MCF 10A (cell line): ENCODE results near the gene HOXD12. TPM values are rescaled to one million over a fixed set of nuclear protein-coding genes. Genes with fewer than 3 reads are reported as not detected.

Experiments used
- BruUV-seq: library from RNA; stranded (reverse); fragments of 400-500 nt; replicated peaks from 2 replicates; lab custom pipeline; 2021; lab: Mats Ljungman, UMichigan
- CTCF ChIA-PET: fragments of 300-600 bp; sonication (Branson Sonifier 250); formaldehyde crosslinking; extraction: SDS; loops from one replicate; lab custom pipeline; 2021; ENCODE audit warnings: antibody characterized with exemption, inconsistent platforms; lab: Yijun Ruan, JAX
- POLR2A ChIA-PET: fragments of 300-600, 350-650 bp; sonication (Branson Sonifier 250); formaldehyde crosslinking; extraction: SDS; loops from one replicate; lab custom pipeline; 2020; ENCODE audit warnings: antibody characterized with exemption, inconsistent platforms; lab: Yijun Ruan, JAX
- DNase-seq: peaks from one replicate; pipeline ENCODE4 v3.0.0-alpha.2; 2018; ENCODE audit not compliant: unreplicated experiment
- H3K27ac Mint-ChIP-seq: one replicate; pipeline ENCODE4 v1.8.0; 2022; ENCODE audit warnings: mild to moderate bottlenecking, low read depth, mixed read lengths; ENCODE audit not compliant: unreplicated experiment
- H3K27me3 Mint-ChIP-seq: one replicate; pipeline ENCODE4 v1.8.0; 2022; ENCODE audit warnings: mixed read lengths; ENCODE audit not compliant: insufficient read depth, unreplicated experiment
- H3K36me3 Mint-ChIP-seq: one replicate; pipeline ENCODE4 v1.8.0; 2022; ENCODE audit warnings: mild to moderate bottlenecking, moderate library complexity, mixed read lengths; ENCODE audit not compliant: insufficient read depth, unreplicated experiment
- H3K4me1 Mint-ChIP-seq: one replicate; pipeline ENCODE4 v1.8.0; 2022; ENCODE audit warnings: mixed read lengths; ENCODE audit not compliant: insufficient read depth, unreplicated experiment
- H3K4me3 Mint-ChIP-seq: one replicate; pipeline ENCODE4 v1.8.0; 2022; ENCODE audit warnings: mild to moderate bottlenecking, moderate library complexity, mixed read lengths; ENCODE audit not compliant: unreplicated experiment
- H3K9me3 Mint-ChIP-seq: one replicate; pipeline ENCODE4 v1.8.0; 2022; ENCODE audit warnings: mixed read lengths; ENCODE audit not compliant: unreplicated experiment
- intact Hi-C: fragments of 100-400 bp; cut with micrococcal nuclease; formaldehyde crosslinking; loops from 2 replicates; pipeline ENCODE4 v1.14.1; 2022
- total RNA-seq: library from RNA; stranded (reverse); gene quantifications from 2 replicates; pipeline ENCODE4 v1.2.3, GENCODE V29; 2022
- TF ChIP-seq, protein P1 (sequence below): fragments of 200-600 bp; IDR thresholded peaks from one replicate; pipeline ENCODE4 v1.8.0; 2022; ENCODE audit warnings: antibody characterized with exemption, mild to moderate bottlenecking; ENCODE audit not compliant: unreplicated experiment

Gene HOXD12
- total RNA-seq, 1 experiment from 2014 or later: not detected

GRCh38 chr2:176074919-176075425, 24.6 kb upstream of the HOXD12 start:
- Mint-ChIP-seq H3K9me3 (peaks cover 5% of the 10 kb centered on the region), H3K36me3 (no peaks in the 10 kb centered on the region), H3K27me3 (peaks cover 87% of the 10 kb centered on the region), H3K4me1 (no peaks in the 10 kb centered on the region), H3K4me3 (no peak overlapping the region), H3K27ac (no peak overlapping the region)
- TF ChIP-seq, protein P1, sequence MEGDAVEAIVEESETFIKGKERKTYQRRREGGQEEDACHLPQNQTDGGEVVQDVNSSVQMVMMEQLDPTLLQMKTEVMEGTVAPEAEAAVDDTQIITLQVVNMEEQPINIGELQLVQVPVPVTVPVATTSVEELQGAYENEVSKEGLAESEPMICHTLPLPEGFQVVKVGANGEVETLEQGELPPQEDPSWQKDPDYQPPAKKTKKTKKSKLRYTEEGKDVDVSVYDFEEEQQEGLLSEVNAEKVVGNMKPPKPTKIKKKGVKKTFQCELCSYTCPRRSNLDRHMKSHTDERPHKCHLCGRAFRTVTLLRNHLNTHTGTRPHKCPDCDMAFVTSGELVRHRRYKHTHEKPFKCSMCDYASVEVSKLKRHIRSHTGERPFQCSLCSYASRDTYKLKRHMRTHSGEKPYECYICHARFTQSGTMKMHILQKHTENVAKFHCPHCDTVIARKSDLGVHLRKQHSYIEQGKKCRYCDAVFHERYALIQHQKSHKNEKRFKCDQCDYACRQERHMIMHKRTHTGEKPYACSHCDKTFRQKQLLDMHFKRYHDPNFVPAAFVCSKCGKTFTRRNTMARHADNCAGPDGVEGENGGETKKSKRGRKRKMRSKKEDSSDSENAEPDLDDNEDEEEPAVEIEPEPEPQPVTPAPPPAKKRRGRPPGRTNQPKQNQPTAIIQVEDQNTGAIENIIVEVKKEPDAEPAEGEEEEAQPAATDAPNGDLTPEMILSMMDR: no peak
- BruUV-seq: no TSS peak
- ChIA-PET POLR2A (no interaction called here), CTCF (interaction anchor here (0.5 to 2.7 kb wide), 5 partner anchors 9 to 710 kb away, joined by 3 to 8 read pairs (median 4); no protein-coding TSS in a partner anchor)
- intact Hi-C loops: no loop called here
- DNase-seq: no peak

- Mint-ChIP-seq H3K27ac (no peak overlapping the region), H3K27me3 (peaks cover 88% of the 10 kb centered on the region), H3K4me3 (no peak overlapping the region), H3K9me3 (peaks cover 5% of the 10 kb centered on the region), H3K4me1 (no peaks in the 10 kb centered on the region), H3K36me3 (no peaks in the 10 kb centered on the region)
- BruUV-seq: no TSS peak
- POLR2A ChIA-PET: no interaction called here
- no peak for DNase-seq
- intact Hi-C loops: no loop called here
- TF ChIP-seq, protein P1: no peak
- CTCF ChIA-PET: interaction anchor here (0.5 to 2.7 kb wide), 6 partner anchors 9 to 710 kb away, joined by 3 to 8 read pairs (median 4); no protein-coding TSS in a partner anchor
Observed at GRCh38 chr2:176075481-176075880, 24.1 kb upstream of the HOXD12 start.

DNA sequence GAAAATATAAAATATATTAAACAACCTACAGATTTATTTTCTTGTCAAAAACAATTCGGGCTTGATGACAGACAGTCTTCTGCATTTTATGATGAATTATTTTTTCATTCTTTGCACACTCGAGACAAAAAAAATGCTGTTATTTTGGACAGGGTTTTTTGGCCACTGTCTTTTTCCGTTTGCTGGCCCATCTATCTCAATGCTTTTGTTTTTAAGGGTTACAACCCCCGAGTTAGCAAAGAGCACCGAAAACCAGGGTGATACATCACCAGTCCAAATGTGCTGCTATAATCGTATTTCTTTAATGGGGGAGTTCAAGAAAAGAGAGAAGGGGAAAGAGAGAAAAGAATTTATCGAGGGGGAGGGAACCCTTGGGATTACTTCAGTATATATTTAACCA, 23.5 kb upstream of the HOXD12 start:
- H3K27ac Mint-ChIP-seq: no peak overlapping the region
- POLR2A ChIA-PET: no interaction called here
- no TSS peak for BruUV-seq
- H3K4me1 Mint-ChIP-seq: no peaks in the 10 kb centered on the region
- no peak overlapping the region for H3K4me3 Mint-ChIP-seq
- intact Hi-C loops: no loop called here
- CTCF ChIA-PET: interaction anchor here (0.6 to 2.7 kb wide), 3 partner anchors 9 to 679 kb away, joined by 3 to 8 read pairs (median 4); no protein-coding TSS in a partner anchor
- DNase-seq: no peak
- H3K9me3 Mint-ChIP-seq: peaks cover 5% of the 10 kb centered on the region
- peaks cover 83% of the 10 kb centered on the region for H3K27me3 Mint-ChIP-seq
- no peaks in the 10 kb centered on the region for H3K36me3 Mint-ChIP-seq
- TF ChIP-seq, protein P1: no peak

DNA sequence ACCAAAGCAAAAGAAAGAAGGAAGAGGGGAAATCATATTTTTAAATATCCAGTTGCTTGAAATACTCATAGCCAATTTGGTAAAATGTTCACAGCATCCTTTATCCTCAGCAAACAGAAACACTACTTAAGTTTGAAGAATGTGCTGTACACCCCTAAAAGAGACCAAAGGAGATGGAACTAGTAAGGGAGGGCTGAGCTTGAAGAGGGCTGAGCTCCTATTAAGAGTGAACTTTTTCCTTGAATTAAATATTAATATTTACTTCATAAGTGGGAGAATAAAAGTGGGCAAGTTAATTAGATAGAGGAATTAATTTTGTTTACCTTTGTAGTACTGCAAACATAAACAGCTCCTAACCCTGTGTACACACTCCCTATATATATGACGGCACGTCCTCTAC, 22.8 kb upstream of the HOXD12 start:
- CTCF ChIA-PET: interaction anchor here (2.7 kb wide), 1 partner anchor 9 kb away, joined by 8 read pairs; no protein-coding TSS in a partner anchor
- TF ChIP-seq, protein P1: no peak

More for the DNA sequence above, 22.8 kb upstream of the HOXD12 start:
- Mint-ChIP-seq H3K4me1 (no peaks in the 10 kb centered on the region), H3K4me3 (no peak overlapping the region), H3K9me3 (peaks cover 5% of the 10 kb centered on the region), H3K36me3 (no peaks in the 10 kb centered on the region), H3K27ac (no peak overlapping the region), H3K27me3 (peaks cover 76% of the 10 kb centered on the region)
- DNase-seq: no peak
- intact Hi-C loops: no loop called here
- no TSS peak for BruUV-seq
- POLR2A ChIA-PET: no interaction called here
